H9 (cell line): Measurements from ENCODE around the gene CELF5. TPM values are rescaled to one million over a fixed set of nuclear protein-coding genes. Genes with fewer than 3 reads are reported as not detected.

ENCODE experiments used
- DNase-seq: peaks from one replicate; pipeline ENCODE4 v3.0.0-alpha.2; 2017
- H2AFZ ChIP-seq: one replicate; pipeline ENCODE4 v1.6.1; 2013; ENCODE audit warnings: mild to moderate bottlenecking, low read length, control low read depth, moderate library complexity
- H2AK5ac ChIP-seq: 2 replicates; pipeline ENCODE4 v1.6.1; 2013; ENCODE audit warnings: low read length, control low read depth, mixed read lengths; ENCODE audit not compliant: insufficient read length
- H2BK120ac ChIP-seq: one replicate; pipeline ENCODE4 v1.6.1; 2013; ENCODE audit warnings: low read depth, mild to moderate bottlenecking, low read length, control low read depth, inconsistent platforms; ENCODE audit not compliant: poor library complexity, severe bottlenecking
- H2BK12ac ChIP-seq: 2 replicates; pipeline ENCODE4 v1.6.1; 2013; ENCODE audit warnings: low read length, control low read depth, mixed read lengths, low read depth; ENCODE audit not compliant: insufficient read length
- H2BK15ac ChIP-seq: 2 replicates; pipeline ENCODE4 v1.6.1; 2013; ENCODE audit warnings: low read depth, low read length, control low read depth
- H2BK20ac ChIP-seq: one replicate; pipeline ENCODE4 v1.6.1; 2013; ENCODE audit warnings: low read depth, mild to moderate bottlenecking, low read length, control low read depth, inconsistent platforms; ENCODE audit not compliant: poor library complexity, severe bottlenecking
- H2BK5ac ChIP-seq: 2 replicates; pipeline ENCODE4 v1.6.1; 2013; ENCODE audit warnings: low read length, control low read depth, mixed read lengths; ENCODE audit not compliant: insufficient read length
- H3K14ac ChIP-seq: 2 replicates; pipeline ENCODE4 v1.6.1; 2013; ENCODE audit warnings: low read length, control low read depth; ENCODE audit not compliant: insufficient read depth
- H3K18ac ChIP-seq: 2 replicates; pipeline ENCODE4 v1.6.1; 2013; ENCODE audit warnings: low read depth, mild to moderate bottlenecking, mixed read lengths, low read length, control low read depth; ENCODE audit not compliant: insufficient read length
- H3K23ac ChIP-seq: 2 replicates; pipeline ENCODE4 v1.6.1; 2013; ENCODE audit warnings: low read length, control low read depth, mixed read lengths, low read depth; ENCODE audit not compliant: insufficient read length
- H3K23me2 ChIP-seq: 2 replicates; pipeline ENCODE4 v1.6.1; 2013; ENCODE audit warnings: low read depth, mild to moderate bottlenecking, mixed read lengths, low read length, control low read depth; ENCODE audit not compliant: insufficient read length, poor library complexity, severe bottlenecking
- H3K27ac ChIP-seq: 2 replicates; pipeline ENCODE4 v1.5.1; 2013; ENCODE audit warnings: low read length, control low read depth, mixed read lengths, low read depth; ENCODE audit not compliant: insufficient read length
- H3K27me3 ChIP-seq: 2 replicates; pipeline ENCODE4 v1.6.1; 2013; ENCODE audit warnings: low read length, control low read depth, inconsistent platforms; ENCODE audit not compliant: insufficient read depth
- H3K4ac ChIP-seq: 2 replicates; pipeline ENCODE4 v1.6.1; 2013; ENCODE audit warnings: low read depth, mild to moderate bottlenecking, control low read depth, inconsistent platforms, low read length, moderate library complexity
- H3K4me1 ChIP-seq: 2 replicates; pipeline ENCODE4 v1.6.1; 2013; ENCODE audit warnings: low read length, control low read depth, inconsistent platforms; ENCODE audit not compliant: insufficient read depth
- H3K4me2 ChIP-seq: 2 replicates; pipeline ENCODE4 v1.6.1; 2013; ENCODE audit warnings: low read length, control low read depth, mixed read lengths; ENCODE audit not compliant: insufficient read length, insufficient read depth
- H3K56ac ChIP-seq: 2 replicates; pipeline ENCODE4 v1.6.1; 2013; ENCODE audit warnings: low read depth, mild to moderate bottlenecking, mixed read lengths, low read length, control low read depth; ENCODE audit not compliant: insufficient read length
- H3K79me1 ChIP-seq: 2 replicates; pipeline ENCODE4 v1.6.1; 2013; ENCODE audit warnings: low read depth, mild to moderate bottlenecking, moderate library complexity, low read length, control low read depth, inconsistent platforms; ENCODE audit not compliant: insufficient read depth, poor library complexity, severe bottlenecking
- H3K79me2 ChIP-seq: 2 replicates; pipeline ENCODE4 v1.6.1; 2013; ENCODE audit warnings: low read length, control low read depth, inconsistent platforms; ENCODE audit not compliant: insufficient read depth
- H3K9ac ChIP-seq: 2 replicates; pipeline ENCODE4 v1.6.1; 2013; ENCODE audit warnings: low read length, control low read depth, mixed read lengths; ENCODE audit not compliant: insufficient read length; ENCODE audit errors: extremely low read depth
- H3K9me3 ChIP-seq: one replicate; pipeline ENCODE4 v1.6.1; 2013; ENCODE audit warnings: low read depth, low read length, inconsistent platforms; ENCODE audit not compliant: control insufficient read depth
- H3T11ph ChIP-seq: one replicate; pipeline ENCODE4 v1.6.1; 2013; ENCODE audit warnings: mild to moderate bottlenecking, low read length, control low read depth, inconsistent platforms
- H4K20me1 ChIP-seq: one replicate; pipeline ENCODE4 v1.6.1; 2013; ENCODE audit not compliant: control insufficient read depth, insufficient read length, insufficient read depth
- H4K5ac ChIP-seq: 2 replicates; pipeline ENCODE4 v1.6.1; 2013; ENCODE audit warnings: low read depth, mild to moderate bottlenecking, mixed read lengths, low read length, control low read depth; ENCODE audit not compliant: insufficient read length
- H4K8ac ChIP-seq: replicated peaks from 2 replicates; pipeline ENCODE4 v1.6.1; 2013; ENCODE audit warnings: low read length, control low read depth, mixed read lengths, low read depth; ENCODE audit not compliant: insufficient read length
- H4K91ac ChIP-seq: 2 replicates; pipeline ENCODE4 v1.6.1; 2013; ENCODE audit warnings: low read depth, mild to moderate bottlenecking, moderate library complexity, mixed read lengths, low read length, control low read depth; ENCODE audit not compliant: insufficient read length
- H3K27ac Mint-ChIP-seq, 3 experiments: 2 replicates in 2 of 3; 3 replicates in 1 of 3; pipeline ENCODE4 v1.8.0; 2020 to 2021; ENCODE audit warnings: mixed read lengths in 3 of 3, mild to moderate bottlenecking in 1 of 3, moderate library complexity in 1 of 3
- H3K27me3 Mint-ChIP-seq: 2 replicates; pipeline ENCODE4 v1.8.0; 2021; ENCODE audit warnings: low read depth, mild to moderate bottlenecking, moderate library complexity, mixed read lengths
- H3K36me3 Mint-ChIP-seq, 3 experiments: 2 replicates in 2 of 3; 3 replicates in 1 of 3; pipeline ENCODE4 v1.8.0; 2020 to 2021; ENCODE audit warnings: low read depth in 3 of 3, mixed read lengths in 3 of 3; ENCODE audit not compliant: insufficient read depth in 1 of 3
- H3K4me1 Mint-ChIP-seq, 2 experiments: 2 replicates each; pipeline ENCODE4 v1.8.0; 2020; ENCODE audit warnings: mixed read lengths in 2 of 2
- H3K4me3 Mint-ChIP-seq, 2 experiments: 2 replicates in 1 of 2; 3 replicates in 1 of 2; pipeline ENCODE4 v1.8.0; 2020 to 2021; ENCODE audit warnings: mild to moderate bottlenecking in 2 of 2, mixed read lengths in 2 of 2, moderate library complexity in 1 of 2
- H3K9me3 Mint-ChIP-seq, 2 experiments: 2 replicates in 1 of 2; 3 replicates in 1 of 2; pipeline ENCODE4 v1.8.0; 2020; ENCODE audit warnings: mild to moderate bottlenecking in 2 of 2, mixed read lengths in 2 of 2, moderate library complexity in 1 of 2
- WGBS: extraction: QIAGEN DNeasy Blood & Tissue Kit; methylation state at CpG from one replicate; pipeline ENCODE4 v1.1.7; 2013; ENCODE audit warnings: missing lambda C conversion rate, low lambda C conversion rate, mixed read lengths; ENCODE audit not compliant: insufficient read length; ENCODE audit errors: extremely low coverage; 5-methylcytosine and 5-hydroxymethylcytosine counted together
- total RNA-seq: library from RNA; stranded (reverse); gene quantifications from 2 replicates; pipeline ENCODE4 v1.2.1, GENCODE V29; 2021
- TF ChIP-seq, protein P1 (sequence below): fragments of 200-600 bp; sonication (generic); conservative IDR thresholded peaks from 3 replicates; pipeline ENCODE4 v1.8.0; 2021; ENCODE audit warnings: antibody characterized with exemption, mild to moderate bottlenecking

CELF5 gene
- total RNA-seq, 1 experiment from 2014 or later, result 4.8 TPM

DNA sequence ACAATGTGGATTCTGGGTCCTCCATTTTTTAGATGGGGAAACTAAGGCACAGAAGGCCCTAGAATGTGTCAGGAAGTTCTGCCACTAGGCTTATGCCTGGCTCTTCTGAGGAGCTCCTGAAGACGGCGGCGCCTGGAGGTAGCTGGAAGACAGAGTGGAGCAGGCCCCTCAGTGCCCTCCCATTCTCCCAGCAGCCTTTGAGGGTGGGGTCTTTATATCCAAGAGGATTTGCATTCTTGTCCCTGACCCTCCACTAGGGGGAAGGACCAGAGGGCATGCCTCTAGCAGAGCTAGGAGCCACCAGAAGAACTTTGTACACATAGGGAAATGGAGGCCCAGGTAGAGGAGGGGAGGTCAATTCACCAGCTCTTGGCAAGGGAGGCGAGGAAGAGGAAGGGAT is 9.4 kb downstream of the CELF5 start:
- no peak overlapping the region for H3K56ac ChIP-seq
- no peak overlapping the region for H3K9ac ChIP-seq
- no peak overlapping the region for H2BK5ac ChIP-seq
- no peak overlapping the region; the same call in 1 of the 2 replicates for H2BK15ac ChIP-seq
- no peaks in the 10 kb centered on the region for H4K20me1 ChIP-seq
- Mint-ChIP-seq H3K9me3 (no peaks in the 10 kb centered on the region; a peak in 1 of 5 replicates), H3K4me3 (no peak overlapping the region), H3K4me1 (peaks cover 8 to 19% of the 10 kb centered on the region in 2 experiments), H3K36me3 (peaks cover 0 to 3% (median 0%) of the 10 kb centered on the region in 3 experiments; a peak in 4 of 7 replicates), H3K27ac (no peak overlapping the region; a peak in 1 of 7 replicates), H3K27me3 (peaks cover 17% of the 10 kb centered on the region)
- TF ChIP-seq, protein P1, sequence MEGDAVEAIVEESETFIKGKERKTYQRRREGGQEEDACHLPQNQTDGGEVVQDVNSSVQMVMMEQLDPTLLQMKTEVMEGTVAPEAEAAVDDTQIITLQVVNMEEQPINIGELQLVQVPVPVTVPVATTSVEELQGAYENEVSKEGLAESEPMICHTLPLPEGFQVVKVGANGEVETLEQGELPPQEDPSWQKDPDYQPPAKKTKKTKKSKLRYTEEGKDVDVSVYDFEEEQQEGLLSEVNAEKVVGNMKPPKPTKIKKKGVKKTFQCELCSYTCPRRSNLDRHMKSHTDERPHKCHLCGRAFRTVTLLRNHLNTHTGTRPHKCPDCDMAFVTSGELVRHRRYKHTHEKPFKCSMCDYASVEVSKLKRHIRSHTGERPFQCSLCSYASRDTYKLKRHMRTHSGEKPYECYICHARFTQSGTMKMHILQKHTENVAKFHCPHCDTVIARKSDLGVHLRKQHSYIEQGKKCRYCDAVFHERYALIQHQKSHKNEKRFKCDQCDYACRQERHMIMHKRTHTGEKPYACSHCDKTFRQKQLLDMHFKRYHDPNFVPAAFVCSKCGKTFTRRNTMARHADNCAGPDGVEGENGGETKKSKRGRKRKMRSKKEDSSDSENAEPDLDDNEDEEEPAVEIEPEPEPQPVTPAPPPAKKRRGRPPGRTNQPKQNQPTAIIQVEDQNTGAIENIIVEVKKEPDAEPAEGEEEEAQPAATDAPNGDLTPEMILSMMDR, result peak; percentile 45
- H3K14ac ChIP-seq, result no peak overlapping the region
- H2BK20ac ChIP-seq, result no peak overlapping the region
- no peak overlapping the region for H4K5ac ChIP-seq
- no peaks in the 10 kb centered on the region for H3K79me2 ChIP-seq
- H4K8ac ChIP-seq, result no peak overlapping the region
- H3K79me1 ChIP-seq, result no peaks in the 10 kb centered on the region
- H3K23me2 ChIP-seq, result no peaks in the 10 kb centered on the region
- H2AFZ ChIP-seq, result no peak overlapping the region
- H3T11ph ChIP-seq, result no peak overlapping the region
- H3K23ac ChIP-seq, result no peak overlapping the region
- no peak overlapping the region for H3K4me2 ChIP-seq
- H3K4ac ChIP-seq, result no peak overlapping the region
- no peak overlapping the region for H3K18ac ChIP-seq
- H3K27ac ChIP-seq, result no peak overlapping the region
- no peak overlapping the region for H2AK5ac ChIP-seq
- DNase-seq, result peak; percentile 42
- H3K27me3 ChIP-seq, result no peaks in the 10 kb centered on the region
- no peak overlapping the region for H4K91ac ChIP-seq
- WGBS, result no CpG with 5 or more reads among the region's 4 CpGs
- H3K4me1 ChIP-seq, result no peaks in the 10 kb centered on the region
- H3K9me3 ChIP-seq, result no peaks in the 10 kb centered on the region
- H2BK120ac ChIP-seq, result no peak overlapping the region
- no peak overlapping the region for H2BK12ac ChIP-seq
